Spinal cord (tissue), 10 donors: ENCODE data around the gene RGS10. TPM values are rescaled to one million over a fixed set of nuclear protein-coding genes. Genes with fewer than 3 reads are reported as not detected.

Experiments used
- DNase-seq, 6 donors: peaks; one replicate each; pipeline versions ENCODE4 v3.0.0 to v3.0.0-alpha.2; 2013 to 2015; ENCODE audit warnings: low spot score in 6 of 6, low read depth in 4 of 6
- H3K27ac ChIP-seq: one replicate; pipeline ENCODE4 v1.5.1; 2013; ENCODE audit warnings: low read depth, low read length, control low read depth
- H3K27me3 ChIP-seq: one replicate; pipeline ENCODE4 v1.6.1; 2013; ENCODE audit warnings: low read length; ENCODE audit not compliant: control insufficient read depth, insufficient read depth
- H3K36me3 ChIP-seq: one replicate; pipeline ENCODE4 v1.6.1; 2013; ENCODE audit warnings: low read length; ENCODE audit not compliant: control insufficient read depth, insufficient read depth
- H3K4me1 ChIP-seq: one replicate; pipeline ENCODE4 v1.6.1; 2013; ENCODE audit warnings: low read length; ENCODE audit not compliant: control insufficient read depth, insufficient read depth
- H3K4me3 ChIP-seq: one replicate; pipeline ENCODE4 v1.5.1; 2013; ENCODE audit warnings: low read depth, low read length, control low read depth
- H3K9me3 ChIP-seq: one replicate; pipeline ENCODE4 v1.6.1; 2013; ENCODE audit warnings: low read length; ENCODE audit not compliant: control insufficient read depth, insufficient read depth
- WGBS: methylation state at CpG from one replicate; pipeline ENCODE4 v1.1.5; 2013; ENCODE audit warnings: missing lambda C conversion rate; ENCODE audit not compliant: insufficient coverage; 5-methylcytosine and 5-hydroxymethylcytosine counted together
- polyA plus RNA-seq, 2 donors: library from polyadenylated mRNA; unstranded; fragments of 120-200 nt; gene quantifications; one replicate each; pipeline ENCODE4 v1.2.1, GENCODE V29; 2013; ENCODE audit not compliant: insufficient read length in 2 of 2
- total RNA-seq, 2 donors: library from RNA; depleted of rRNA in 1 of 2; stranded (reverse); fragments of 120-200 nt in 1 of 2; fragments of >200 nt in 1 of 2; gene quantifications; one replicate each; pipeline versions ENCODE4 v1.2.3 to v1.2.4, GENCODE V29; 2013 to 2014
- donor health status: healthy.

Gene RGS10
- total and polyA plus RNA-seq, 4 donors = 20.4 to 34.5 (median 30.0) TPM

DNA sequence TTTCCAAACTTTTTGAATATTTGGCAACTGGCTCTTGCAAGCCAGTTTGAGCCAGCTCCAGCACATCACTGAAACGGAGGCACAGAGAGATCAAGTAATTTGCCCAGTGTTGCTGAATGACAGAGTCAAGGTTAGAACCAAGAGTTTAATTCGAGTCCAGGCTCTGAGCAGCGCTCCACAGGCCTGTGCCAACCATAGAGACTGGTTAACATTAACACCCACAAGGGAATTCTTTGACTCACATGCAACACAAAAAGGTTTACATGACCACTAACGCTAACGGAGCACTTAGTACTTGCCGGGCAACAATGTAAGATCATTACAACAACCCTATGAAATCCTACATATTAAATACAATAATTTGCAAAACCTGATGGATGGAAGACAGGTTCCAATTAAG is 1.5 kb downstream of the RGS10 start:
- Histone ChIP-seq H3K27me3 (peaks cover 51% of the 10 kb centered on the region), H3K9me3 (no peaks in the 10 kb centered on the region), H3K4me1 (peaks cover 23% of the 10 kb centered on the region), H3K4me3 (peak overlapping the region; percentile 1), H3K36me3 (no peaks in the 10 kb centered on the region), H3K27ac (no peak overlapping the region)
- WGBS = 36% methylated on average over 4 of the region's 6 CpGs
- DNase-seq = no peak

DNA sequence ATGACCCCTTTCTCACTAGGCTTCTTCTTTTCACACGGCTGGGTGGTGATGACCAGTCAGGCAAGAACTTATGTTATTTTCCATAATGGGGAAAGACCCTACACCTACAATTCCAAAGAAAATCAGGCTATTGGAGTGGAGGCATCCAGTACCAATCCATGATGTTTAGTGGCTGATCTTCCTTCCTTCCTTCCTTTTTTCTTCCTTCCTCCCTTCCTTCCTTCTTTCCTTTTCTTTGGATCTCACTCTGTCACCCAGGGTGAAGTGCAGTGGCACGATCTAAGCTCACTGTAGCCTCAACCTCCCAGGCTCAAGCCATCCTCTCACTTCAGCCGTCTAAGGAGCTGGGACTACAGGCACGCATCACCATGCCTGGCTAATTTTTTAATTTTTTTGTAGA is 2.5 kb downstream of the RGS10 start:
- H3K27me3 ChIP-seq = peaks cover 46% of the 10 kb centered on the region
- no peaks in the 10 kb centered on the region for H3K9me3 ChIP-seq
- 93% methylated on average over 3 of the region's 4 CpGs for WGBS
- H3K4me3 ChIP-seq = no peak overlapping the region
- DNase-seq = no peak
- H3K27ac ChIP-seq = no peak overlapping the region
- peaks cover 23% of the 10 kb centered on the region for H3K4me1 ChIP-seq
- no peaks in the 10 kb centered on the region for H3K36me3 ChIP-seq

DNA sequence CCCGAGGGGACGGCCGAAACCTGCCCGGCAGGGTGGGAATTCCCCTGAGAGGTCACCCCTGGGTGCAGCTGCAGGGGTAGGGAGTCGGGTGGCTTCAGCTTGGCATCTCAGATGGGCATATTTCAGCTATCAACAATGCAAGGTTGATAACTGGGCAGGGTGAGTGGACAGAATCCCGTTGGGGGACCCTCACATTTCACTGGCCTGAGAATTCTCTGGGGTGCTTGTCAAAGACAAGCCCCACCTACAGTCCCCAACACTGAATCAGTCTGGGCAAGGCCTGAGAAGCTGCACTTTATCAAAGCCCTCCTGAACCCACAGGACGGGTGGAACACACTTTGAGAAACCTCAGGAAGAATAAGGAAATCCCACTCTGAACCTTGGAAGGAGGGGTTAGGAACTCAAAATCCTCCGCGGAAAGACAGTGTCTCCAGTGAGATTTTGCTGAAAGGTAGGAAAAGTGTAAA is 3.1 kb downstream of the RGS10 start:
- Histone ChIP-seq H3K36me3 (no peaks in the 10 kb centered on the region), H3K4me1 (peaks cover 23% of the 10 kb centered on the region), H3K27me3 (peaks cover 45% of the 10 kb centered on the region), H3K9me3 (no peaks in the 10 kb centered on the region), H3K27ac (no peak overlapping the region), H3K4me3 (no peak overlapping the region)
- DNase-seq = no peak
- WGBS = 85% methylated on average over 8 of the region's 9 CpGs

DNA sequence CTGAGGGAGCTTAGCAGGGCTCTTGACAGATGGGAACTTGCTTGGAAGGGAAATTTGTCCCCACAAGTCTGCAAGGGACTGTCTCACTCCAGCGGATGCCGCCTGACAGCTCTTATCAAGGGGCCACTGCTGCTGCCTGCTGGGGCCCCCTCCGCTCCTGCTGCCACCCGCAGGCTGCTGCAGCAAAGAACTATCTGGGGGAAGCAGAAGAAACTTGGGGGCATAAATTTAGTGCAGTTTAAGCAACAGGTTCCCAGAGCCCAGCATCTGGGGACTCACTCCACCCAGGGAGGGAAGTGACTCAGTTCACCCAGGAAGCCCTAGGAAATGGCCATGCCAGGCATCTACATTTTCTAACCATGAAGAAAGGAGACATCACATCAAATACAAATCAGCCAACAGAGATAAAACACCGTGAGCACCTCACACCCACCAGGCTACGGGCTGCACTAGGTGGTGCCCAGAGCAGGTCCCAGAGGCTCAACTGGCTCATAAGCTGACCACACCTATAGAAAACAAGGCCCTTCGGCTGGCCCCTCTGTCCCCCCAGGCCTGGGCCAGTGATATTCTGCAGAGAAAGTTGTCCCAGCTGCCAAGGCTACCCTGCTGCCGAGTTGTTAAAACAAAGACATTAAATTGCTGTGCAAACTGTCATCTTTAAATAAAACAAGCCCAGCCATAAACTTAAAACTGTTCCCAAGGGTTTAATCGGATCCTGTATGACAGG is 3.7 kb downstream of the RGS10 start:
- Histone ChIP-seq H3K4me1 (peaks cover 20% of the 10 kb centered on the region), H3K27ac (no peak overlapping the region), H3K36me3 (no peaks in the 10 kb centered on the region), H3K27me3 (peaks cover 40% of the 10 kb centered on the region), H3K4me3 (no peak overlapping the region), H3K9me3 (no peaks in the 10 kb centered on the region)
- 76% methylated on average over 8 of the region's 9 CpGs for WGBS
- DNase-seq = no peak

DNA sequence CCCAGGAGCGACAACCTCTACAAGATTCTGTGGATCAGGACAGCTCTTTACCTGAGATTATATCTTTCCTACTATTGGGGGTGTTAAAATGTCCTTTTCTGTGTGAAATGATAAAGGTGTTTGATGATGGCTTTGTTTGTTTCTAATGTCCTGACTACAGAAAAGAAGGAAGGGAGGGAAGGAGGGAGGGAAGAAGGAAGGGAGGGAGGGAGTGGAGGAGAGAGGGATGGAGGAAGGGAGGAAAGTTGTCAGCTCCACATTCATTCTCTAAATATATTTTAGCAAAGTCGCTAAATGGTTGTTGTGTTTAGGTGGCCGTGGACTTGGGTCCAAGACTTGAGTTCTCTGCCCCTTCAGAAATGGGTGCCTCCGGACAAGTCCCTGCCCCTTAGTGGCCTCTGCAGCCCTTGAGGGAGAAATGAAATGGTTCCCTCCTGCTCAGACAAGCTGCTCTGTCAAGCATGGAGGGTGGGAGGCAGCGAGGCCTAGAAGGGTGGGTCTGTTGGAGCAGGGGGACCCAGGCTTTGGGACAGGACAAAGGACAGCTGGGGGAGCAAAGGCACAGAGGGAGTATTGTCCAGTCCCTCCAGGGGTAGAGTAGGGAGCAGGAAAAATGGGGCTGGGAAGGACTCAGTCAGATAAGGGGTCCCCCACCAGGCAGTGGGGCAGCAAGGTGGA is 4.4 kb downstream of the RGS10 start:
- Histone ChIP-seq H3K4me1 (peaks cover 13% of the 10 kb centered on the region), H3K36me3 (no peaks in the 10 kb centered on the region), H3K27me3 (peaks cover 34% of the 10 kb centered on the region), H3K9me3 (no peaks in the 10 kb centered on the region), H3K4me3 (no peak overlapping the region), H3K27ac (no peak overlapping the region)
- WGBS = 74% methylated on average over 1 of the region's 5 CpGs
- DNase-seq = no peak

DNA sequence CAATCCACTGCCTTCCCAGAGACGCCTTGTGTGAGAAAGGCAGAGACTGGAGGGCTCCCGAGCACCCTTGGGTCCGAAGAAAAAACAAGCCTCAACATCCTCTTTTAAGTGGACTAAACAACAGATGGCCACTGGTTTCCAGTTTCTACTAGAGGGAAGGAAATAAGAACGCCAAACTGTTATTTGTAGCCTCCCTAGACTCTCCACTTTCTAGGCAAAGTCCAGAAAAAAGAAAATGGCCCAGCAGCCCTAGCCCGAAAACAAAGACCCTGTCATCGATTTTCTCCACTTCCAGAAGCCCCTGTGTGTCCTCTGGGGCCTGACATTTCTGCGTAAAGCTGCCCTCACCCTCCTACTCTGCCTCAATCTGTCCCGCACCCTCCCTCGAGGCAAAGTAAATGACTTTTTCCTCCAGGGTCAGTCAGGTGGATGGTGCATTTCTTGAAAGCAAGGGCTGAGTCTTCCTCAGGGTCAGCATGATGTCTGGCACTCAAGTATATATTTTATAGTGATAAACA is 6.0 kb downstream of the RGS10 start:
- Histone ChIP-seq H3K27me3 (peaks cover 22% of the 10 kb centered on the region), H3K9me3 (no peaks in the 10 kb centered on the region), H3K36me3 (no peaks in the 10 kb centered on the region), H3K4me1 (peaks cover 2% of the 10 kb centered on the region), H3K27ac (no peak overlapping the region), H3K4me3 (no peak overlapping the region)
- DNase-seq = no peak
- WGBS = 42% methylated on average over 4 of the region's 9 CpGs

DNA sequence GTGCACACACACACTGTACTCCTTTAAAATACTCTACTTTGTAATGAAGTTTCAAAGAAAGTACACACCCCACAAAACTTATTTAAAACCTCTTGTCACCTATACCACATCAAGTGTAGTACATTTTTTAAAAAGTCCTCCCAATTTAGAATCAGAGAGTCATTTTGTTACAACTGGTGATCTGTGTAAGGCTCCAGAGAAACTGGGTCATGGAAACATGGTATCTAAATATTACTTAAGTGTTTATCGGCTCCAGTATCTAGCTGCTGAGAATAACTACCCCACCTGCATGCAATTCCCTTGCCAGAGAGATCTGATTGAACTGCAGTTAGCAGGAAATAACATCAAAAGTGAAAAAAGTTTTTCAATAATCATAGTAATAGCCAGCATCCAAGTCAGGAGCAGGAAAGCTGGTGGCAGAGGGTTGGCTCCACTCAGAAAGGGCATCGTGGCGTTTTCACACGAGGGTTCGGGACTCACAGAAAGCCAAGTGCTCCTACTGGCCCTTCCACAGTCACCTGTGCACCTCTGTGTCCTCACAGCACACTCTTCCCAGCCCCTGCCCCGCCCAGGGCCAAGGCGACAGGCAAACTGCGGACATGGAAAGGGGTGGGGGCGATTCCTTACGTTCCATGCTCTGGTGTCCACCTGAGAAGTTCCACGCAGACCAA is 6.5 kb downstream of the RGS10 start:
- Histone ChIP-seq H3K4me3 (no peak overlapping the region), H3K27me3 (peaks cover 16% of the 10 kb centered on the region), H3K27ac (no peak overlapping the region), H3K4me1 (peaks cover 2% of the 10 kb centered on the region), H3K36me3 (no peaks in the 10 kb centered on the region), H3K9me3 (no peaks in the 10 kb centered on the region)
- DNase-seq = no peak
- WGBS = 86% methylated on average over 7 of the region's 11 CpGs

DNA sequence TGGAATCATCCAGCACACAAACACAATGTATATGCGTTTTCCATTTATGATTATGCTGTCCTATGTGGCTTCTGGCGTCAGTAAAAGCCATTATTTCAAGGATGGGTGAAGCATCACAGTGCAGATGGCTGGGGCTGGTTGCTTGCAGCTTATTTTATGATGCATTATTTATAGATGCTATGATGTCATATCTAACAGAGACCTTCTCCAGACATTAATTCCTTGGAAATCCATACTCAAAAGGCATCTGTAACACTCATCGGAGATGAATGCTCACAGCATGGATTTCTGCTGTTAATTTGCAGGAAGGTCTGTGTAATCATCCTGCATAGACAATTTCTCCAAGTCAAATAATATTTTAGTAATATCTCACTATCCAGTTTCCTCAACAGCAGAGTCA is 7.2 kb downstream of the RGS10 start:
- peaks cover 12% of the 10 kb centered on the region for H3K27me3 ChIP-seq
- no peak overlapping the region for H3K4me3 ChIP-seq
- H3K27ac ChIP-seq = no peak overlapping the region
- no peaks in the 10 kb centered on the region for H3K9me3 ChIP-seq
- DNase-seq = peak in 1 of 6 donors; percentile 32
- H3K4me1 ChIP-seq = peaks cover 2% of the 10 kb centered on the region
- WGBS = no CpG with 5 or more reads among the region's 3 CpGs
- H3K36me3 ChIP-seq = no peaks in the 10 kb centered on the region

DNA sequence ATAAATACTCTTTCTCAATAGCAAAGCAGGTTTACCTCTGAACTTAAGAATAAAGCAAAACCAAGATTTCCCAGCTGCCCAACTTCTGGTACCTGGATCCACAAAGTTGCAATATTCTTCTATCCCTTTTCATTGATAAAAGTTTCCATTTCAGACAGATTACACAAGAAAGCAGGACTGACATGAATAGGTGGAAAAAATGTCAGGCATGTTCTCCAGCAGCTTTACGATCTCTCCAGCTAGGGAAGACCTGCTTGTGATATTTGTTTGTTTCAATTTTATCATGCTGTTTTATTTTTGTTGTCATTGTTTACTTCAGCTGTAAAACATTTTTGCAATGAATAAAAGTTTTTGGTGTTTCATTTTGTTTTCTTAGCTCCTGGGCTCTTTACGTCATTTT is 9.0 kb downstream of the RGS10 start:
- WGBS = no CpG with 5 or more reads among the region's 2 CpGs
- H3K27ac ChIP-seq = no peak overlapping the region

More for the DNA sequence above, 9.0 kb downstream of the RGS10 start:
- peaks cover 4% of the 10 kb centered on the region for H3K27me3 ChIP-seq
- H3K9me3 ChIP-seq = no peaks in the 10 kb centered on the region
- H3K4me1 ChIP-seq = peaks cover 2% of the 10 kb centered on the region
- no peak for DNase-seq
- H3K36me3 ChIP-seq = no peaks in the 10 kb centered on the region
- no peak overlapping the region for H3K4me3 ChIP-seq
